Upper lobe of left lung (tissue), 4 donors: ENCODE measurements around the gene MACROD2.

Experiments
- EP300 ChIP-seq, 4 donors: sonication (generic); formaldehyde crosslinking; IDR thresholded peaks; one replicate each; pipeline ENCODE4 v1.5.1; 2017; ENCODE audit warnings: antibody characterized with exemption in 4 of 4, control low read depth in 2 of 4
- POLR2A ChIP-seq, 4 donors: fragments of 450-650 bp; IDR thresholded peaks; one replicate each; pipeline ENCODE4 v1.5.1; 2016 to 2017; ENCODE audit warnings: antibody characterized with exemption in 4 of 4, mild to moderate bottlenecking in 2 of 4
- POLR2AphosphoS5 ChIP-seq, 2 donors: sonication (generic); formaldehyde crosslinking; IDR thresholded peaks; one replicate each; pipeline ENCODE4 v1.5.1; 2017; ENCODE audit warnings: antibody characterized with exemption in 2 of 2
- TF ChIP-seq, protein P1 (sequence below), 6 experiments: fragments of 450-650 bp in 4 of 6; fragments of 200-600 bp in 2 of 6; sonication (generic) in 2 of 6; IDR thresholded peaks; one replicate each; pipeline ENCODE4 v1.5.1; 2016 to 2019; ENCODE audit warnings: antibody characterized with exemption in 6 of 6

DNA sequence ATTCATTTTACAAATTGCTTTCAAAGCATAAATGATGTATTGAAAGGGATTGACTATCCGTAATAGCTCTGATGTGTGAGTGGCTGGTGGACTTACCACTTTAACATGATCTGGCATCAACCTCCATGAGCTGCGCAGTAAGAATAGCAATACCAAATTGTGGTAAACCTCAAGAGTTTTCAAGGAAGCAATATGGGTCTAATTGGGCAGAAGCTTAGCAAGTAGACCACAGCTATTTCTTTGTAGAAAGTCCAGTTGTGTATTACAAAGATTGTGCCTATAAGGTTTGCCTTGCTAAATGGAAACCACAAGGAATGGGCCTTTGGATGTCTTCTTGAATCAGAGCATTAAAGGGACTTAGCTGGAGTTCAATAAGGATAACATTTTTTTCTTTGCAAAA is 1841.3 kb downstream of the MACROD2 start:
- TF ChIP-seq, protein P1, sequence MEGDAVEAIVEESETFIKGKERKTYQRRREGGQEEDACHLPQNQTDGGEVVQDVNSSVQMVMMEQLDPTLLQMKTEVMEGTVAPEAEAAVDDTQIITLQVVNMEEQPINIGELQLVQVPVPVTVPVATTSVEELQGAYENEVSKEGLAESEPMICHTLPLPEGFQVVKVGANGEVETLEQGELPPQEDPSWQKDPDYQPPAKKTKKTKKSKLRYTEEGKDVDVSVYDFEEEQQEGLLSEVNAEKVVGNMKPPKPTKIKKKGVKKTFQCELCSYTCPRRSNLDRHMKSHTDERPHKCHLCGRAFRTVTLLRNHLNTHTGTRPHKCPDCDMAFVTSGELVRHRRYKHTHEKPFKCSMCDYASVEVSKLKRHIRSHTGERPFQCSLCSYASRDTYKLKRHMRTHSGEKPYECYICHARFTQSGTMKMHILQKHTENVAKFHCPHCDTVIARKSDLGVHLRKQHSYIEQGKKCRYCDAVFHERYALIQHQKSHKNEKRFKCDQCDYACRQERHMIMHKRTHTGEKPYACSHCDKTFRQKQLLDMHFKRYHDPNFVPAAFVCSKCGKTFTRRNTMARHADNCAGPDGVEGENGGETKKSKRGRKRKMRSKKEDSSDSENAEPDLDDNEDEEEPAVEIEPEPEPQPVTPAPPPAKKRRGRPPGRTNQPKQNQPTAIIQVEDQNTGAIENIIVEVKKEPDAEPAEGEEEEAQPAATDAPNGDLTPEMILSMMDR (IDR thresholded peaks at IDR 0.05) = no peak
- TF ChIP-seq POLR2A (IDR thresholded peaks at IDR 0.05) = no peak
- no peak for TF ChIP-seq EP300 (IDR thresholded peaks at IDR 0.05)
- TF ChIP-seq POLR2AphosphoS5 (IDR thresholded peaks at IDR 0.05) = no peak
